PC-3 (cell line): ENCODE results near the gene P2RX4. TPM values are rescaled to one million over a fixed set of nuclear protein-coding genes. Genes with fewer than 3 reads are reported as not detected.

ENCODE experiments used
- ATAC-seq: fragments of 200-7000 bp; cut with Tn5 transposase; 2 replicates; pipeline ENCODE4 v1.9.1; 2020; ENCODE audit warnings: mild to moderate bottlenecking, moderate library complexity
- BruUV-seq: library from RNA; stranded (reverse); fragments of 400-500 nt; replicated peaks from 2 replicates; lab custom pipeline; 2021; lab: Mats Ljungman, UMichigan
- CTCF ChIA-PET: fragments of 300-600 bp; sonication (Branson Sonifier 250); formaldehyde crosslinking; loops from one replicate; lab custom pipeline; 2022; ENCODE audit warnings: antibody characterized with exemption; lab: Charles Lee
- POLR2A ChIA-PET: fragments of 300-600 bp; sonication (Branson Sonifier 250); formaldehyde crosslinking; loops from one replicate; lab custom pipeline; 2022; ENCODE audit warnings: antibody characterized with exemption; ENCODE audit not compliant: unreplicated experiment; lab: Charles Lee
- DNase-seq: peaks from one replicate; pipeline ENCODE4 v3.0.0-alpha.2; 2015
- H2AFZ ChIP-seq: fragments of 300-600 bp; sonication (generic); 2 replicates; pipeline ENCODE4 v1.6.0; 2016; ENCODE audit warnings: antibody characterized with exemption, low read length
- H3F3A ChIP-seq: fragments of 300-600 bp; sonication (generic); one replicate; pipeline ENCODE4 v1.6.0; 2017; ENCODE audit warnings: antibody characterized with exemption, low read length, control low read depth, mild to moderate bottlenecking; ENCODE audit not compliant: unreplicated experiment
- H3K27ac ChIP-seq: fragments of 300-600 bp; sonication (generic); 2 replicates; pipeline ENCODE4 v1.5.1; 2016; ENCODE audit warnings: mild to moderate bottlenecking, low read length
- H3K27me3 ChIP-seq: fragments of 300-600 bp; sonication (generic); 2 replicates; pipeline ENCODE4 v1.6.1; 2016; ENCODE audit warnings: low read length, mixed read lengths
- H3K36me3 ChIP-seq: fragments of 300-600 bp; sonication (generic); 2 replicates; pipeline ENCODE4 v1.6.1; 2016; ENCODE audit warnings: low read depth, mixed run types, low read length, mixed read lengths
- H3K4me1 ChIP-seq: fragments of 300-600 bp; sonication (generic); 2 replicates; pipeline ENCODE4 v1.5.1; 2016; ENCODE audit warnings: low read length; ENCODE audit not compliant: insufficient read depth
- H3K4me2 ChIP-seq: fragments of 300-600 bp; sonication (generic); 2 replicates; pipeline ENCODE4 v1.6.0; 2016; ENCODE audit warnings: low read length
- H3K4me3 ChIP-seq: fragments of 300-600 bp; sonication (generic); 2 replicates; pipeline ENCODE4 v1.5.1; 2016; ENCODE audit warnings: mild to moderate bottlenecking, low read length, mixed read lengths
- H3K79me2 ChIP-seq: fragments of 300-600 bp; sonication (generic); 2 replicates; pipeline ENCODE4 v1.6.1; 2017; ENCODE audit warnings: low read length, mixed read lengths
- H3K9ac ChIP-seq: fragments of 300-600 bp; sonication (generic); 2 replicates; pipeline ENCODE4 v1.6.0; 2016; ENCODE audit warnings: mild to moderate bottlenecking, low read length
- H3K9me2 ChIP-seq: fragments of 300-600 bp; sonication (generic); replicated peaks from 2 replicates; pipeline ENCODE4 v1.6.1; 2016; ENCODE audit warnings: mixed run types, low read length, mixed read lengths
- H3K9me3 ChIP-seq: fragments of 300-600 bp; sonication (generic); 2 replicates; pipeline ENCODE4 v1.6.1; 2016; ENCODE audit warnings: low read length, mixed read lengths
- H4K20me1 ChIP-seq: fragments of 300-600 bp; sonication (generic); 2 replicates; pipeline ENCODE4 v1.6.1; 2016; ENCODE audit warnings: low read length, mixed read lengths
- CTCF ChIP-seq: fragments of 300-600 bp; sonication (generic); conservative IDR thresholded peaks from 2 replicates; pipeline ENCODE4 v1.5.1; 2017; ENCODE audit warnings: antibody characterized with exemption, low read depth, mild to moderate bottlenecking, low read length
- EZH2 ChIP-seq: fragments of 300-600 bp; sonication (generic); IDR thresholded peaks from one replicate; pipeline ENCODE4 v1.6.1; 2017; ENCODE audit warnings: antibody characterized with exemption, mild to moderate bottlenecking, low read length; ENCODE audit not compliant: unreplicated experiment
- EZH2phosphoT487 ChIP-seq: fragments of 300-600 bp; sonication (generic); IDR thresholded peaks from 2 replicates; pipeline ENCODE4 v1.6.1; 2018; ENCODE audit warnings: mild to moderate bottlenecking, antibody characterized with exemption, low read length, borderline replicate concordance
- intact Hi-C: fragments of 100-400 bp; cut with micrococcal nuclease; formaldehyde crosslinking; loops from 2 replicates; pipeline ENCODE4 v1.9.0; 2023
- total RNA-seq: library from RNA; depleted of rRNA; stranded (reverse); fragments of >200 nt; gene quantifications from 2 replicates; pipeline ENCODE4 v1.2.3, GENCODE V29; 2014

P2RX4 gene
- total RNA-seq, 1 experiment from 2014 or later = 21.6 TPM

- TF ChIP-seq CTCF = no peak
- TF ChIP-seq EZH2phosphoT487 = no peak
- TF ChIP-seq EZH2 = no peak
- Histone ChIP-seq H3K79me2 (no peaks in the 10 kb centered on the region), H2AFZ (no peak overlapping the region), H3K27me3 (no peaks in the 10 kb centered on the region), H3K9me2 (no peaks in the 10 kb centered on the region), H3K36me3 (peaks cover 7% of the 10 kb centered on the region; the same call in 1 of the 2 replicates), H3K4me3 (no peak overlapping the region), H4K20me1 (no peaks in the 10 kb centered on the region), H3K27ac (no peak overlapping the region), H3K9me3 (no peaks in the 10 kb centered on the region), H3K4me2 (no peak overlapping the region), H3K4me1 (no peaks in the 10 kb centered on the region), H3F3A (no peaks in the 10 kb centered on the region), H3K9ac (no peak overlapping the region)
- BruUV-seq = no TSS peak
- ChIA-PET POLR2A (interaction anchor here (0.6 kb wide), 1 partner anchor 710 kb away, joined by 3 read pairs; the partner anchor contains the start of gene COQ5), CTCF (no interaction called here)
- ATAC-seq (no peak), DNase-seq (no peak)
- intact Hi-C loops = no loop called here
These were observed 29.6 kb downstream of the P2RX4 start for GRCh38 chr12:121239351-121240061.

- ChIA-PET CTCF (no interaction called here), POLR2A (no interaction called here)
- no TSS peak for BruUV-seq
- Histone ChIP-seq H3K9me2 (no peaks in the 10 kb centered on the region), H3K9me3 (no peaks in the 10 kb centered on the region), H3F3A (no peaks in the 10 kb centered on the region), H3K79me2 (no peaks in the 10 kb centered on the region), H2AFZ (no peak overlapping the region), H4K20me1 (no peaks in the 10 kb centered on the region), H3K4me2 (no peak overlapping the region), H3K4me1 (no peaks in the 10 kb centered on the region), H3K4me3 (no peak overlapping the region), H3K27me3 (no peaks in the 10 kb centered on the region), H3K36me3 (peaks cover 7% of the 10 kb centered on the region; the same call in 1 of the 2 replicates), H3K9ac (no peak overlapping the region), H3K27ac (no peak overlapping the region)
- intact Hi-C loops = no loop called here
- no peak for ATAC-seq
- no peak for DNase-seq
- TF ChIP-seq EZH2phosphoT487 = no peak
- no peak for TF ChIP-seq EZH2
- TF ChIP-seq CTCF = no peak
These were observed 30.1 kb downstream of the P2RX4 start for GRCh38 chr12:121240062-121240420.

GRCh38 chr12:121240484-121241101 is 30.7 kb downstream of the P2RX4 start:
- Histone ChIP-seq H3K4me2 (no peak overlapping the region), H3K4me3 (no peak overlapping the region), H3K9me3 (no peaks in the 10 kb centered on the region), H3K79me2 (no peaks in the 10 kb centered on the region), H3F3A (no peaks in the 10 kb centered on the region), H3K36me3 (peaks cover 9% of the 10 kb centered on the region; the same call in 1 of the 2 replicates), H2AFZ (no peak overlapping the region), H4K20me1 (no peaks in the 10 kb centered on the region), H3K4me1 (no peaks in the 10 kb centered on the region), H3K9ac (no peak overlapping the region), H3K27ac (no peak overlapping the region), H3K27me3 (no peaks in the 10 kb centered on the region), H3K9me2 (no peaks in the 10 kb centered on the region)
- no peak for ATAC-seq
- TF ChIP-seq EZH2 (no peak), CTCF (no peak), EZH2phosphoT487 (no peak)
- BruUV-seq = no TSS peak
- intact Hi-C loops = no loop called here
- no peak for DNase-seq
- CTCF ChIA-PET = no interaction called here
- POLR2A ChIA-PET = no interaction called here
